MM.1S (cell line): Measurements from ENCODE around the gene AGBL1.

Source experiments
- EZH2 ChIP-seq: fragments of 300-600 bp; sonication (generic); optimal IDR thresholded peaks from 2 replicates; pipeline ENCODE3; 2017; ENCODE audit warnings: low read depth, mild to moderate bottlenecking, antibody characterized with exemption, low read length, mixed read lengths
- EZH2phosphoT487 ChIP-seq: fragments of 300-600 bp; sonication (generic); IDR thresholded peaks from 2 replicates; pipeline ENCODE4 v1.6.1; 2018; ENCODE audit warnings: antibody characterized with exemption, low read length
- TF ChIP-seq, protein P1 (sequence below): fragments of 300-600 bp; sonication (generic); IDR thresholded peaks from 2 replicates; pipeline ENCODE4 v1.5.1; 2016; ENCODE audit warnings: antibody characterized with exemption, low read length, mixed read lengths

DNA sequence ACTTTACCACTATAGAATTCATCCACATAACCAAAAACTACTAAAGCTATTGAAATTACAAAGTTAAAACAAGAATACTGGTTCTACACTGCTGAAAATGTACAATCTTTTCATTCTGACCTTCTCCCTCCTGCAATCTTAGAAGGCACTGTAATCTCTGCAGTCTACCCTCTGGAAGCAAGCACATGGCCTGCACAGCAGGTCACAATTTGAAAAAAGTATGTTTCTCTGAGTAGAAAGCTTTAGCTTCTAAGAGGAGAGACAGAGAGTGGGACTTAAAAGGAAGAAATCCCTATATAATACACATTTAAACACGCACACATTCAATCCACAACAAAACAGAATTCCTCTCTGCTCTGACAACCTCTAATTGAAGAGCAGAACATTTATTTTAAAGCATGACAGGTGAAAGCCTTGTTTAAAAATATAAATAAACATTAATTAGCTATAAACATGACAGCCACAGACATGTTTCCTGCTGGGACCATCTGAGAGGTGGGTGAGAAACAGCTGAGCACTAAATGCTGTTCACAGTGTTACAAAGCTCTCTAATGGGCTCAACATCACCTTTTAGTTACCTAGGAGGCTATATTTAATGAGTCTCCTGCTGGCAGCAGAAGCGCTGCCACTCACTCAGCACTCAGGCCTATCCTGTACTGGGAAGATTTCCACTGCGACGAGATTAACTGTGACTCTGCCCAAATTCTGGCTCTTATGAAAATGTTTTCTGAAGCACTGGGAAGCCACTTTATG lies 447.4 kb downstream of the AGBL1 start:
- TF ChIP-seq EZH2: no peak
- TF ChIP-seq, protein P1, sequence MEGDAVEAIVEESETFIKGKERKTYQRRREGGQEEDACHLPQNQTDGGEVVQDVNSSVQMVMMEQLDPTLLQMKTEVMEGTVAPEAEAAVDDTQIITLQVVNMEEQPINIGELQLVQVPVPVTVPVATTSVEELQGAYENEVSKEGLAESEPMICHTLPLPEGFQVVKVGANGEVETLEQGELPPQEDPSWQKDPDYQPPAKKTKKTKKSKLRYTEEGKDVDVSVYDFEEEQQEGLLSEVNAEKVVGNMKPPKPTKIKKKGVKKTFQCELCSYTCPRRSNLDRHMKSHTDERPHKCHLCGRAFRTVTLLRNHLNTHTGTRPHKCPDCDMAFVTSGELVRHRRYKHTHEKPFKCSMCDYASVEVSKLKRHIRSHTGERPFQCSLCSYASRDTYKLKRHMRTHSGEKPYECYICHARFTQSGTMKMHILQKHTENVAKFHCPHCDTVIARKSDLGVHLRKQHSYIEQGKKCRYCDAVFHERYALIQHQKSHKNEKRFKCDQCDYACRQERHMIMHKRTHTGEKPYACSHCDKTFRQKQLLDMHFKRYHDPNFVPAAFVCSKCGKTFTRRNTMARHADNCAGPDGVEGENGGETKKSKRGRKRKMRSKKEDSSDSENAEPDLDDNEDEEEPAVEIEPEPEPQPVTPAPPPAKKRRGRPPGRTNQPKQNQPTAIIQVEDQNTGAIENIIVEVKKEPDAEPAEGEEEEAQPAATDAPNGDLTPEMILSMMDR: no peak
- TF ChIP-seq EZH2phosphoT487: no peak
